Measurements from ENCODE around the gene MYADM. TPM values are rescaled to one million over a fixed set of nuclear protein-coding genes. Genes with fewer than 3 reads are reported as not detected.
"Not testable (repeated sequence)": the region's sequence is repeated elsewhere in the genome, so short reads cannot be mapped to it uniquely, and the experiment has no call there.

Gene MYADM
- total and polyA plus RNA-seq, 3 experiments from 2014 or later, result 44.2 to 77.8 (median 47.8) TPM

GRCh38 chr19:53869805-53870484 lies 2.3 kb downstream of the MYADM start:
- POLR2A ChIA-PET, result interaction anchor here (0.6 kb wide), 1 partner anchor 19 kb away, joined by 3 read pairs; no protein-coding TSS in a partner anchor
- Mint-ChIP-seq H3K27ac (peak overlapping the region; percentile 88 to 100 (median 96)), H3K36me3 (peaks cover 16 to 50% (median 16%) of the 10 kb centered on the region in 3 donors), H3K4me1 (peaks cover 50 to 68% (median 54%) of the 10 kb centered on the region in 3 donors), H3K27me3 (peaks cover 0 to 26% of the 10 kb centered on the region in 2 donors), H3K4me3 (peak overlapping the region; percentile 86 to 99 (median 97))
- H3K27me3 ChIP-seq (ENCODE audit: insufficient read depth, low read length, poor library complexity, severe bottlenecking); H3K9me3 ChIP-seq (ENCODE audit: low read length); H3K9me3 Mint-ChIP-seq: not testable (repeated sequence)
- peak in 1 of 5 donors; percentile 51 for DNase-seq
- peak overlapping the region; percentile 94 for H3K4me3 ChIP-seq (ENCODE audit: low read length)
- peak overlapping the region; percentile 97 for H3K27ac ChIP-seq (ENCODE audit: low read depth, low read length)
- CTCF ChIA-PET, result interaction anchor here (1.1 to 1.7 kb wide), 3 partner anchors 9 to 14 kb away, joined by 3 to 6 read pairs (median 3); partner anchors contain the start of gene PRKCG
- H3K36me3 ChIP-seq (ENCODE audit: insufficient read depth, low read length), result peaks cover 12% of the 10 kb centered on the region
- H3K4me1 ChIP-seq (ENCODE audit: insufficient read depth, low read length), result peaks cover 49% of the 10 kb centered on the region

- peak overlapping the region; percentile 57 to 89 (median 66) for H3K4me3 Mint-ChIP-seq
- peak overlapping the region in 7 of 8 donors; percentile 70 to 95 (median 84) for H3K27ac Mint-ChIP-seq
- peaks cover 16 to 53% (median 17%) of the 10 kb centered on the region in 3 donors for H3K36me3 Mint-ChIP-seq
- H3K9me3 Mint-ChIP-seq, result peaks cover 0 to 6% (median 0%) of the 10 kb centered on the region in 5 donors
- H3K9me3 ChIP-seq (ENCODE audit: low read length), result no peaks in the 10 kb centered on the region
- peak overlapping the region; percentile 5 for H3K4me3 ChIP-seq (ENCODE audit: low read length)
- H3K27me3 Mint-ChIP-seq, result peaks cover 0 to 26% of the 10 kb centered on the region in 2 donors
- H3K4me1 Mint-ChIP-seq, result peaks cover 54 to 71% (median 58%) of the 10 kb centered on the region in 3 donors
- peak overlapping the region; percentile 40 for H3K27ac ChIP-seq (ENCODE audit: low read depth, low read length)
- ChIA-PET CTCF (interaction anchor here (1.1 to 1.7 kb wide), 3 partner anchors 9 to 13 kb away, joined by 3 to 6 read pairs (median 3); partner anchors contain the start of gene PRKCG), POLR2A (interaction anchor here (0.6 kb wide), 1 partner anchor 19 kb away, joined by 3 read pairs; no protein-coding TSS in a partner anchor)
- peaks cover 53% of the 10 kb centered on the region for H3K4me1 ChIP-seq (ENCODE audit: insufficient read depth, low read length)
- DNase-seq, result peak in 2 of 5 donors; percentile 24 to 30
- peaks cover 12% of the 10 kb centered on the region for H3K36me3 ChIP-seq (ENCODE audit: insufficient read depth, low read length)
- no peaks in the 10 kb centered on the region for H3K27me3 ChIP-seq (ENCODE audit: insufficient read depth, low read length, poor library complexity, severe bottlenecking)
Measured at GRCh38 chr19:53870485-53870844, 2.8 kb downstream of the MYADM start.

- Mint-ChIP-seq H3K4me1 (peaks cover 56 to 71% (median 60%) of the 10 kb centered on the region in 3 donors), H3K27ac (peak overlapping the region in 7 of 8 donors; percentile 70 to 96 (median 86)), H3K9me3 (peaks cover 0 to 6% (median 0%) of the 10 kb centered on the region in 5 donors), H3K4me3 (peak overlapping the region; percentile 35 to 76 (median 66)), H3K27me3 (peaks cover 0 to 26% of the 10 kb centered on the region in 2 donors), H3K36me3 (peaks cover 19 to 60% (median 21%) of the 10 kb centered on the region in 3 donors)
- Histone ChIP-seq H3K4me3 (ENCODE audit: low read length) (no peak overlapping the region), H3K4me1 (ENCODE audit: insufficient read depth, low read length) (peaks cover 53% of the 10 kb centered on the region), H3K36me3 (ENCODE audit: insufficient read depth, low read length) (peaks cover 12% of the 10 kb centered on the region), H3K27me3 (ENCODE audit: insufficient read depth, low read length, poor library complexity, severe bottlenecking) (no peaks in the 10 kb centered on the region), H3K9me3 (ENCODE audit: low read length) (no peaks in the 10 kb centered on the region), H3K27ac (ENCODE audit: low read depth, low read length) (peak overlapping the region; percentile 40)
- CTCF ChIA-PET, result interaction anchor here (1.1 to 1.7 kb wide), 2 partner anchors 11 to 12 kb away, joined by 3 to 6 read pairs; partner anchors contain the start of gene PRKCG
- POLR2A ChIA-PET, result no interaction called here
- peak in 1 of 5 donors; percentile 43 for DNase-seq
Measured at GRCh38 chr19:53871454-53871853, 3.8 kb downstream of the MYADM start.

GRCh38 chr19:53872762-53873161 lies 5.1 kb downstream of the MYADM start:
- Histone ChIP-seq H3K36me3 (ENCODE audit: insufficient read depth, low read length) (peaks cover 12% of the 10 kb centered on the region), H3K27me3 (ENCODE audit: insufficient read depth, low read length, poor library complexity, severe bottlenecking) (no peaks in the 10 kb centered on the region), H3K4me1 (ENCODE audit: insufficient read depth, low read length) (peaks cover 56% of the 10 kb centered on the region), H3K4me3 (ENCODE audit: low read length) (no peak overlapping the region), H3K27ac (ENCODE audit: low read depth, low read length) (no peak overlapping the region), H3K9me3 (ENCODE audit: low read length) (no peaks in the 10 kb centered on the region)
- ChIA-PET CTCF (interaction anchor here (1.5 kb wide), 1 partner anchor 9 kb away, joined by 7 read pairs; the partner anchor contains the start of gene PRKCG), POLR2A (interaction anchor here (0.8 kb wide), 1 partner anchor 9 kb away, joined by 3 read pairs; the partner anchor contains the start of gene PRKCG)
- DNase-seq, result peak in 2 of 5 donors; percentile 23 to 26
- peak overlapping the region in 6 of 7 donors; percentile 6 to 74 (median 52) for H3K4me3 Mint-ChIP-seq
- peaks cover 19 to 64% (median 21%) of the 10 kb centered on the region in 3 donors for H3K36me3 Mint-ChIP-seq
- H3K27me3 Mint-ChIP-seq, result peaks cover 0 to 26% of the 10 kb centered on the region in 2 donors
- H3K9me3 Mint-ChIP-seq, result peaks cover 0 to 5% (median 0%) of the 10 kb centered on the region in 5 donors
- H3K27ac Mint-ChIP-seq, result peak overlapping the region in 6 of 8 donors; percentile 68 to 89 (median 82)
- H3K4me1 Mint-ChIP-seq, result peaks cover 61 to 73% (median 66%) of the 10 kb centered on the region in 3 donors

- Histone ChIP-seq H3K4me1 (ENCODE audit: insufficient read depth, low read length) (peaks cover 65% of the 10 kb centered on the region), H3K27ac (ENCODE audit: low read depth, low read length) (no peak overlapping the region), H3K9me3 (ENCODE audit: low read length) (no peaks in the 10 kb centered on the region), H3K4me3 (ENCODE audit: low read length) (no peak overlapping the region), H3K36me3 (ENCODE audit: insufficient read depth, low read length) (peaks cover 12% of the 10 kb centered on the region), H3K27me3 (ENCODE audit: insufficient read depth, low read length, poor library complexity, severe bottlenecking) (peaks cover 3% of the 10 kb centered on the region)
- Mint-ChIP-seq H3K27me3 (peaks cover 3 to 27% of the 10 kb centered on the region in 2 donors), H3K4me3 (peak overlapping the region; percentile 47 to 80 (median 69)), H3K4me1 (peaks cover 69 to 78% (median 76%) of the 10 kb centered on the region in 3 donors), H3K9me3 (peaks cover 0 to 4% (median 0%) of the 10 kb centered on the region in 5 donors), H3K27ac (peak overlapping the region in 7 of 8 donors; percentile 11 to 98 (median 88)), H3K36me3 (peaks cover 19 to 55% (median 21%) of the 10 kb centered on the region in 3 donors)
- ChIA-PET CTCF (interaction anchor here (0.7 to 1.3 kb wide), 2 partner anchors 8 kb away, joined by 3 read pairs; partner anchors contain the start of gene PRKCG), POLR2A (interaction anchor here (0.6 to 1.0 kb wide), 4 partner anchors 8 to 453 kb away, joined by 3 to 8 read pairs (median 4); partner anchors contain the start of gene CNOT3)
- DNase-seq, result peak in 3 of 5 donors; percentile 42 to 59 (median 55)
Measured at GRCh38 chr19:53873773-53874605, 6.3 kb downstream of the MYADM start.

- Mint-ChIP-seq H3K4me1 (peaks cover 69 to 78% (median 75%) of the 10 kb centered on the region in 3 donors), H3K9me3 (peaks cover 0 to 4% (median 0%) of the 10 kb centered on the region in 5 donors), H3K27me3 (peaks cover 4 to 25% of the 10 kb centered on the region in 2 donors), H3K36me3 (peaks cover 19 to 51% (median 21%) of the 10 kb centered on the region in 3 donors), H3K4me3 (peak overlapping the region; percentile 47 to 80 (median 69)), H3K27ac (peak overlapping the region in 7 of 8 donors; percentile 11 to 98 (median 88))
- Histone ChIP-seq H3K27ac (ENCODE audit: low read depth, low read length) (peak overlapping the region; percentile 24), H3K36me3 (ENCODE audit: insufficient read depth, low read length) (peaks cover 12% of the 10 kb centered on the region), H3K9me3 (ENCODE audit: low read length) (no peaks in the 10 kb centered on the region), H3K27me3 (ENCODE audit: insufficient read depth, low read length, poor library complexity, severe bottlenecking) (peaks cover 9% of the 10 kb centered on the region), H3K4me1 (ENCODE audit: insufficient read depth, low read length) (peaks cover 70% of the 10 kb centered on the region), H3K4me3 (ENCODE audit: low read length) (no peak overlapping the region)
- ChIA-PET CTCF (interaction anchor here (0.7 to 1.3 kb wide), 2 partner anchors 7 to 9 kb away, joined by 3 read pairs; partner anchors contain the start of gene PRKCG), POLR2A (interaction anchor here (0.6 to 1.0 kb wide), 3 partner anchors 8 to 263 kb away, joined by 3 to 8 read pairs (median 3); partner anchors contain the start of gene CNOT3)
- no peak for DNase-seq
Measured at GRCh38 chr19:53874606-53874990, 6.9 kb downstream of the MYADM start.

Measured in CD8-positive, alpha-beta memory T cell (primary cell).